ENCODE results near the gene RXFP4.
"Not testable (repeated sequence)": the region's sequence is repeated elsewhere in the genome, so short reads cannot be mapped to it uniquely, and the experiment has no call there.

RXFP4 gene

DNA sequence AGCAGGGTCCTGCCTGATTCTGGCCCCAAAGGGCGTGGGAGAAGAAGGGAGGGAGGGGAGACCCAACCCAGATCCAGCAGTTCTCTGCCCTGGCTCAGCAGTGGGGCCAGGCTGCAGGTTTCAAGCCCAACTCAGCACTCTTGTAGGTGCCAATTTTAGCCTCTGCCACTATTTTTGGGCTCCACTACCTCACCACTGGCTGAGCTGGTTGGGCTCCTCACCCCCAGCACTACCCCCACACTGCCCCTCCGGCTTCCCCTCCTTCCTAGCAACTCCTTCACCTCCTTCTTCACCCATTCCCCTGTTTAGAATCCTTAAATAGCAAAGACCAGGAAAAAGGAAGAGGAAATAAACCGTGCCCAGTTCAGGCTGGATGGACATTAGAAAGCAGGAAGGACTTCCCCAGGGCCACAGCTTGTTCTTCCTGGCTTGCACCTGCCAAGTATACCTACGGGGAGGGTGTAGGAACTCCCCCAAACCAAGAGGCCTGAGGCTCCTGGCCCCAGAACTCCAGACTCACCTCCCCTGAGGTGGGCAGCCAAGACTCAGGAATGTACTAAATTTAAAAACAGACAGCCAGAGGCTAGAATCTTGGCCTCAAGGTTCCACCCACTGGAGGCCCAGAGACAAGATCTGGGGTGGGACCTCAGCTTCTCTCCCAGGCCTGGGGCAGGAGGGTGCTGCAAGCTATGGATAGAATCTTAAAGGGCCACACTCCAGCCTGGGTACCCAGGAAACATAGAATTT is 38.3 kb downstream of the RXFP4 start:
- no peak for DNase-seq

DNA sequence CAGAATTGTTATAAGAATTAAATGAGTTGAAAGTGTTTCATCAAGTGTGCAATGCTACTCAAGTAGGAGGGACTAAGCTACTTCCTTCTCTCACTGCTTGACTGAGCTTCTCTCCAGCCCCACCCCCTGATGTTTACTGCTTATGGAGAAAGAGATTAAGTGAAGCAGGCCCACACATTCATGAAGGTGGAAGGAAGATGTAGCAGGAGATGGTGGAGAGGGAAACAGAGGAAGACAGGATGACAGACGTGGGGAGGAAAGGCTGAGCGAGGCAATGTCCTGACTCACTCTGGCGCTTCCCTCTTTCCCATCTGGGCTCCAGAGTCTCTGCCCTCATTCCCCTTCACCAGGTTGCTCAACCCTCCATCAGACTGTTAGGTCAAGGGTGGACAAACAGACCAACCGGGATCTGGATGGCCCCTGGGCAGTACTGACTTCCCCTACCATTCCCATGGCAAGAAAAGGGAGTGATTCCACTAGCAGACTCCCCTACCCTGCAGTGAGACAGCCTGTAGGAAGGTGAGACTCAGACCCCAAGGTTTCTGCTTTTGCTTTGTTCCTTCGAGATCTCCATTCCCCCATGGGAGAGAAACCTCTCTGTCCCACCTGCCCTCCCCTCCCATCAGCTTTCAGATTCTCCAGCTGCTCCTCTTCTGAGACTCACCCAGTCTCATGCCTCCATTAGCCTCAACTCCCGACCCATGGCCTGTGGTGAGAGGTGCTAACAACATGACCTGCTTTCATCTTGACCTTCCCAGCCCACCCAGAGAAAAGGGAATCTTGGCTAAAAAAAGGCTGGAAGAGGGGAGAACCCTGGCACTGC is 40.0 kb downstream of the RXFP4 start:
- DNase-seq = peak; percentile 20

DNA sequence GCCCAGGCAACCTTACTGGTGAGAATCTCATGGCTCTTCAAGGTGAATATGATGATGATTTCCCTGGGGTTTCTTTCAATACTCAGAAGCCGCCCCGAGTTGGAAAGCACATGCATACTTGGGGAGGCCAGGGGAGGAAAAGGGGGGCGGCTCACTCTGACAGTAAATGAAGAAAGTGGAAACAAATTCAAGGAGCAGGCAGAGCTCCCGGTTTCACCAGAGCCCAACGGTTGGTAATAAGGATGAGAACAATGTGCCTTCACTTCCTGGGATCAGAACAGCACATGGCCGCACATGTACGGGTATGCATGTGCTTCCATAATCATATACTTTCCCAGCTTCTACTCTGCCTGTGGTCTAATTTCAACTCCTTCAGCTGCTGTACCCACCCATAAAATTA is 40.7 kb downstream of the RXFP4 start:
- DNase-seq = no peak

DNA sequence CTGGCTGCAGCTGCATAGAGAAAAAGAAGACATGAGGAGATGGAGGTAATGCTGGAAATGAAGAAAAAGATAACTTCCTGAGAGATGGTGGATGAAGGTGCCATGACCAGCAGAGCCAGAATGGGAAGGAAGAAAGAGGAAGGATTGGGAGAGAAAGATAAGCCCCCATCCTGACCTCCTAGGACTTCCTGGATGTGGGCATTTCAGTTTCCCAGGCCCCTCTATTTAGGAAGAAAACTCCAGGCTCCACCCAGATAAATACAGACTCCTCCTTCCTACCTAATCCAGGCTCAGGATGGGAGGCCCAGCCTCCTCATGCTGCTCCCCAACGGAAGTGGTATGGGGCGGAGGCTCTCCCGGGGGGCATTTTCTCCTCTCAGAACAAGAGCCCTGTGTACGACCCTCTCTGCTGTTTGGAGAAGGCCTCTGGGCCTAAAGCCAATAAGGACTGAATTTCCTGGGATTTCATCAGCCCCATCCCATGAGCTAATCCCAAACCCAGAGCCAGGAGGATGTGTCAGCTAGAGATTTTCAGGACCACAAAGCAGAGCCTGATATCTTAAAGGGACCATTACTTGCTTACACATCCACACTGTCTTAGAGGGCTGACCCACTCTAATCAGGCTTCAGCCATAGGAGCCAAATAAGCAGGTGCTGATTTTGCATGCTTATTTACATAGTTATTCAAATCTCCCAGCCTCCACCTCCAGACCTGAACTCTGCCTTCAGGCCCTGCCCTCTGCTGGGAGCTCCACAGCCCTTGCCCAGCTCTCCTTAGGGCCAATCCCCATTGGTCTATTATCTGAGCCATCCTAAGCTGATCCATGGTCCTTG is 42.0 kb downstream of the RXFP4 start:
- DNase-seq = no peak

DNA sequence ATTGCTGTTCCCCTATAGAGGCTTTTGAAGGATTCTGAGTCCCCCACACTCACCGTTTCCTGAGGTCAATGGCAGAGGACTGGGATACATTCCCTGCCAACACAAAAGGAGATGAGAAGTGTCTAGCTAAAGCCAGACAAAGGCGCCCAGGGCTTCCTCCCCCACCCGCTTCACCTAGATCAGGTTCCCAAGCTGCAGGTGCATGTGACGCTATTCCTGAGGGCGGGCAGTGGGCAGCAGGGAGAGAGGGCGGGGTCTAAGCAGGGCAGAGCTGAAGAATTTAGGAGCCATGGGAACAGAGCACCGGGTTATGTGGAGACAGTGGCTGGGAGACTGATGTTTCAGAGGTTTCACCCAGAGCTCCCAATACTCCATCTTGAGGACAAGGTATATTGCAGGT is 42.9 kb downstream of the RXFP4 start:
- DNase-seq = no peak

DNA sequence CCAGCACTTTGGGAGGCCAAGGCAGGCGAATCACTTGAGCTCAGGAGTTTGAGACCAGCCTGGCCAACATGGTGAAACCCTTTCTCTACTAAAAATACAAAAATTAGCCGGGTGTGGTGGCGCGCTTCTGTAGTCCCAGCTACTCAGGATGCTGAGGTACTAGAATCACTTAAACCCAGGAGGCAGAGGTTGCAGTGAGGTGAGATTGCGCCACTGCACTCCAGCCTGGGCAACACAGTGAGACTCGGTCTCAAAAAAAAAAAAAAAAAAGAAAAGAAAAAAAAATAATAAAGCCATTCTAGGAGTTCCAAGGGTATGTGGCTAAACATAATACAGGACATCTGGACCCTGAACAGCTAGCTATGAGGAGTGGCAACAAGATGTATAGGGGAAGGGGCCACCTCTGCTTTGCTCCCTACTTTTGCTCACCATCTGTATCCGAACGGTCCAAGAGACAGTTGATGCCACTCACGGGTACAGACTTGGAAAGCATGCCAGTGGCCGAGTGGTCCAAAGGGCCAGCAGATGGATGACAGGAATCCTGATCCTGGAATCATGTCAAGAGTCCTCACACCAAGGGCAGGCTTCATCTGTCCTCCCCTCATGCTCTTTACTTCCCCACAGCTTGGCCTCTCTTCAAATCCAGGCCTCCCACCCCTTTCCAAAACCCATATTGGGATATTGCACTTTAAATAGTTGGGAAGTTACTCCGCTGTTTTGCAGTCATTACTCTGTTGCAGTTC is 43.6 kb downstream of the RXFP4 start:
- not testable (repeated sequence) for DNase-seq

DNA sequence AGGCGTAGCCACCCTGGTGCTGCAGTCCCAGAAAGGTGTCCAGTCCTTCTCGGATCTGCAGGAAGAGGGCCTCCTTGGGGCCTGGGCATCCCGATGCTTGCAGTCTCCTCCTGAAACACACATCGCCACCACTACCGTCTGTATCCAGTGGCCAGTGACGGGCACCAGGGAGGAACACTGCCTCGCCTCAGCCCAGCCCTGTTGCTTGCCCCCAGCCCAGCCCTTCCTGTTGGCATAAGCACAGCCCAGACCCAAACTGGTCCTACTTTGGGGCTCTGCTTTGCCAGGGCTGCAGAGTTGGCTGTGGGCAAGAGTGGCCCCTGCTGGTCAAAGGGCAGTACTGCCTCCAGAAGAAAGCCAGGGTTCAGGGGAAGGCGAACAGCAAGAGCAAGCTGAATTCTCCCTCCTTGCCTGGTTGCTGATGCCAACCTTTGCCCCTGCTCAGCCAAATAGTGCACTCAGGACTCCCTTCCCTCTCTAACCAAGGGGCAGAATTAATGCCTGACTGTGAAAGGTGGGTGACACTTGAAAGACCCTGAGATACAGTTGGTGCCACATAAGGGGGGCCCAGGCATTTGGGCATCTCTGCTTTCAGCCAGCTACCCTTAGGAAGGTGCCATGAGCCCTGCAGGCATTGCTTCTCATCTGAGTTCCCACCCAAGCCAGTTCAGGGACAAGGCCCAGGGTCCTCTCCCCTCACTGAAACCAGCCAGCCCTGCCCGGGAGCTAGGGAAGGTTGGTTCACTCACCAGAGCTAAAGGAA is 48.0 kb downstream of the RXFP4 start:
- peak; percentile 86 for DNase-seq

DNA sequence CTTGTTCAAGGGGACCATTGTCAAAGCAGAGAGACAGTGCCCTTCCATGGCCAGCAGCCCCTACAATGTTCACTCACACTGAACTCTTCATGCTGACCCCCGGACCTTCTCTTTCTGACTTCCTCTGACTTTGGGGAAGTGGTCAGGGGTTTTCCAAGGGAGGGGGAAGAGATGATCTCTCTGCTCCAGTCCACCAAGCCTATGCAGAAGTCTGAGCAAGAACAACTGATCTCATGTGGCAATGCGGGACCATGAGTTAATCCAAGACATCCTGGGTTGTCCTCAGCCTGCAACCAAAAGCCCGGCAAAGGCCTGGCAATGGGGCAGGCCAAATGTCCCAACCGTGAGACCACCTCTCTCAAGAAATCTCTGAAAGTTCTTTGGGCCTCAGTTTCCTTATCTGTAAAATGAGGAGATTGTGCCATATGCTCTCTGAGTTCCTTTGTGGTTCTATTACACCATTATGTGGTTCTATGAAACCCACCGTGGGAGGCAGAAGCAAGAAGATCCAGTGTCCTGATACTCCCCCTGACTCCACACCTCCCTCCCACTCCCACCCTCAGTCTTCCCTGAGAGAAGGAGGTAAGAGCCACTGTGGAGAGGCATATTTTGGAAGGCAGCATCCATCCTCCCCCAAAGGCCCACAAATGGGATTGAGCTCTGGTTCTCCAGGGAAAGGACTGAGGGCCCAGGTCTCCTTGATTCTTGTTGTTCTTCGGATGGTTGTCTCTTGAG is 48.7 kb downstream of the RXFP4 start:
- DNase-seq = no peak

Data from retina (tissue), 1 donor.